Transverse colon (tissue), 4 donors: ENCODE results near the gene ZNF575.

Source experiments
- POLR2AphosphoS5 ChIP-seq, 3 donors: sonication (generic); formaldehyde crosslinking; IDR thresholded peaks; one replicate each; pipeline ENCODE4 v1.6.1; 2016; ENCODE audit warnings: antibody characterized with exemption in 3 of 3
- TF ChIP-seq, protein P1 (sequence below), 5 experiments: fragments of 200-600 bp in 3 of 5; fragments of 450-650 bp in 2 of 5; sonication (generic) in 3 of 5; IDR thresholded peaks; 1 replicate in 2 of 5; 2 replicates in 3 of 5; pipeline ENCODE4 v1.5.1; 2016 to 2017; ENCODE audit warnings: antibody characterized with exemption in 5 of 5, inconsistent platforms in 3 of 5, mild to moderate bottlenecking in 2 of 5, moderate library complexity in 1 of 5

DNA sequence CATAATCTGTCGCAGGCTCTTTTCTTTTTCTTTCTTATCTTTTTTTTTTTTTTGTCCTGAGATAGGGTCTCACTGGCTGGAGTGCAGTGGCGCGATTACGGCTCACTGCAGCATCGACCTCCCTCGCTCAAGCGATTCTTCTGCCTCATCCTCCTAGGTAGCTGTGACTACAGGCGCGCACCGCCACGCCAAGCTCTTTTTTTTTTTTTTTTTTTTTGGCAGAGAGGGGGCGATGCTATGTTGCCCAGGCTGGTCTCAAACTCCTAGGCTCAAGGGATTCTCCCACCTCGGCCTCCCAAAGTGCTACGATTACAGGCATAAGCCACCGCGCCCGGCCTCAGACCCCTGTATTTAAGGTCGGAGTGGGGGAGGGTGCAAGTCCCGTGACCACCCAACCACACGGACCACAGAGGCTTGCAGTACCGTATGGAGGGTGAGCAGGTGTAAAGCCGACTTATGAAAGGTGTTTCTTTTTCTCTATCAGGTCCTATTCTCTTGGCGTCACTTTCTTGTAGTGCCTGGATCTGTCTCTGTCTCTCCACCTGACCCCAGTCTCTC, 30.5 kb upstream of the ZNF575 start:
- TF ChIP-seq POLR2AphosphoS5 (IDR thresholded peaks at IDR 0.05): no peak
- TF ChIP-seq, protein P1, sequence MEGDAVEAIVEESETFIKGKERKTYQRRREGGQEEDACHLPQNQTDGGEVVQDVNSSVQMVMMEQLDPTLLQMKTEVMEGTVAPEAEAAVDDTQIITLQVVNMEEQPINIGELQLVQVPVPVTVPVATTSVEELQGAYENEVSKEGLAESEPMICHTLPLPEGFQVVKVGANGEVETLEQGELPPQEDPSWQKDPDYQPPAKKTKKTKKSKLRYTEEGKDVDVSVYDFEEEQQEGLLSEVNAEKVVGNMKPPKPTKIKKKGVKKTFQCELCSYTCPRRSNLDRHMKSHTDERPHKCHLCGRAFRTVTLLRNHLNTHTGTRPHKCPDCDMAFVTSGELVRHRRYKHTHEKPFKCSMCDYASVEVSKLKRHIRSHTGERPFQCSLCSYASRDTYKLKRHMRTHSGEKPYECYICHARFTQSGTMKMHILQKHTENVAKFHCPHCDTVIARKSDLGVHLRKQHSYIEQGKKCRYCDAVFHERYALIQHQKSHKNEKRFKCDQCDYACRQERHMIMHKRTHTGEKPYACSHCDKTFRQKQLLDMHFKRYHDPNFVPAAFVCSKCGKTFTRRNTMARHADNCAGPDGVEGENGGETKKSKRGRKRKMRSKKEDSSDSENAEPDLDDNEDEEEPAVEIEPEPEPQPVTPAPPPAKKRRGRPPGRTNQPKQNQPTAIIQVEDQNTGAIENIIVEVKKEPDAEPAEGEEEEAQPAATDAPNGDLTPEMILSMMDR (IDR thresholded peaks at IDR 0.05): no peak
